Spinal cord (tissue), 10 donors: Measurements from ENCODE around the gene C1R. TPM values are rescaled to one million over a fixed set of nuclear protein-coding genes. Genes with fewer than 3 reads are reported as not detected.
A peak's percentile ranks its signal among the peaks of the same experiment; 100 is the strongest.

Source experiments
- DNase-seq, 6 donors: peaks; one replicate each; pipeline versions ENCODE4 v3.0.0 to v3.0.0-alpha.2; 2013 to 2015; ENCODE audit warnings: low spot score in 6 of 6, low read depth in 4 of 6
- H3K27ac ChIP-seq: one replicate; pipeline ENCODE4 v1.5.1; 2013; ENCODE audit warnings: low read depth, low read length, control low read depth
- H3K27me3 ChIP-seq: one replicate; pipeline ENCODE4 v1.6.1; 2013; ENCODE audit warnings: low read length; ENCODE audit not compliant: control insufficient read depth, insufficient read depth
- H3K36me3 ChIP-seq: one replicate; pipeline ENCODE4 v1.6.1; 2013; ENCODE audit warnings: low read length; ENCODE audit not compliant: control insufficient read depth, insufficient read depth
- H3K4me1 ChIP-seq: one replicate; pipeline ENCODE4 v1.6.1; 2013; ENCODE audit warnings: low read length; ENCODE audit not compliant: control insufficient read depth, insufficient read depth
- H3K4me3 ChIP-seq: one replicate; pipeline ENCODE4 v1.5.1; 2013; ENCODE audit warnings: low read depth, low read length, control low read depth
- H3K9me3 ChIP-seq: one replicate; pipeline ENCODE4 v1.6.1; 2013; ENCODE audit warnings: low read length; ENCODE audit not compliant: control insufficient read depth, insufficient read depth
- WGBS: methylation state at CpG from one replicate; pipeline ENCODE4 v1.1.5; 2013; ENCODE audit warnings: missing lambda C conversion rate; ENCODE audit not compliant: insufficient coverage; 5-methylcytosine and 5-hydroxymethylcytosine counted together
- polyA plus RNA-seq, 2 donors: library from polyadenylated mRNA; unstranded; fragments of 120-200 nt; gene quantifications; one replicate each; pipeline ENCODE4 v1.2.1, GENCODE V29; 2013; ENCODE audit not compliant: insufficient read length in 2 of 2
- total RNA-seq, 2 donors: library from RNA; depleted of rRNA in 1 of 2; stranded (reverse); fragments of 120-200 nt in 1 of 2; fragments of >200 nt in 1 of 2; gene quantifications; one replicate each; pipeline versions ENCODE4 v1.2.3 to v1.2.4, GENCODE V29; 2013 to 2014
- donor health status: healthy.

The C1R gene
- total and polyA plus RNA-seq, 4 donors, result 18.7 to 83.1 (median 36.8) TPM

GRCh38 chr12:7122811-7123769 lies 30.8 kb upstream of the C1R start:
- no peak for DNase-seq
- Histone ChIP-seq H3K27ac (no peak overlapping the region), H3K9me3 (no peaks in the 10 kb centered on the region), H3K4me3 (no peak overlapping the region), H3K27me3 (no peaks in the 10 kb centered on the region), H3K4me1 (no peaks in the 10 kb centered on the region), H3K36me3 (no peaks in the 10 kb centered on the region)
- WGBS, result 96% methylated on average over 2 of the region's 7 CpGs

DNA sequence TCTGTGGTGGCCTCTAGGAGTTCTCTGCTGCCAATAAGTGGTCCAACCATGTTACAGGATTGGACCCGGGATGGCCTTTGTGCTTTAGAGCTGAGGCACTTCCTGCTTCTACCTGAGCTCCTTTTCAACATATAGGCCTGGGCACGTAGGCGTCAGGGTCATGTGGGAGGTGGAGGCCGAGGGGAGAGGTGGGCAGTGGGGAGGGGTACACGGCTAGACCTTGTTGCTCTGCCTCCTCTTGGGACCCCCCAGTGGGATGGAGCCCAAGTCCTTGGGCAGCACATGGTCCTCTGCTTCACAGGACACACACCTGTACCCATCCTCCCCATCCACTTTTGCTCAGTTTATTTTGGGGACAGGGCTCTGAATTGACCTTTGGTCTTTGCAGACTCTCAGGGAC lies 29.1 kb upstream of the C1R start:
- Histone ChIP-seq H3K36me3 (no peaks in the 10 kb centered on the region), H3K27ac (no peak overlapping the region), H3K4me3 (no peak overlapping the region), H3K9me3 (no peaks in the 10 kb centered on the region), H3K27me3 (no peaks in the 10 kb centered on the region), H3K4me1 (no peaks in the 10 kb centered on the region)
- 60% methylated on average over 1 of the region's 5 CpGs for WGBS
- DNase-seq, result no peak

DNA sequence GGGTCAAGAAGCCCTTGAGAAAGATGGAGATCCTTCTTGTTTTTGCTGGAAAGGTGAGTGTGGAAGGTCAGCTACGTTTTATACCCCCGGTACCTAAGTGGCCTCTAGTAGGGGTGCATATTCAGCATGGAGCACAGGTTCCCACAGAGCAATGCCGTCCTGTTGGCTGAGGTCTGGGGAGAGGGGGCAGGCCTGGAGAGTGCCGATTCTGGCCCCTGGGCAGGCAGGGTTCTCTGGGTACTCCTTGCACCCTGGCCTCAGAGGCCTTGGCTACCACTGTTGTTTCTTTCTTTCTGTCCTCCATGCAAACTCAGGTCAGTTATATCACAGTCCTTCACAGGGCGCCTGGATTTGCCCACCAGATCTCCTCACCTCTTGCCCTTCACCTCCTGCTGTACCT lies 27.9 kb upstream of the C1R start:
- WGBS, result 79% methylated on average over 5 of the region's 5 CpGs
- no peak for DNase-seq
- H3K27ac ChIP-seq, result no peak overlapping the region

GRCh38 chr12:7118881-7119280 lies 26.6 kb upstream of the C1R start:
- Histone ChIP-seq H3K9me3 (no peaks in the 10 kb centered on the region), H3K27ac (no peak overlapping the region), H3K27me3 (no peaks in the 10 kb centered on the region), H3K36me3 (no peaks in the 10 kb centered on the region), H3K4me1 (no peaks in the 10 kb centered on the region), H3K4me3 (no peak overlapping the region)
- no peak for DNase-seq
- 54% methylated on average over 3 of the region's 3 CpGs for WGBS

More for the DNA sequence above, 27.9 kb upstream of the C1R start:
- Histone ChIP-seq H3K4me1 (no peaks in the 10 kb centered on the region), H3K9me3 (no peaks in the 10 kb centered on the region), H3K4me3 (no peak overlapping the region), H3K36me3 (no peaks in the 10 kb centered on the region), H3K27me3 (no peaks in the 10 kb centered on the region)

DNA sequence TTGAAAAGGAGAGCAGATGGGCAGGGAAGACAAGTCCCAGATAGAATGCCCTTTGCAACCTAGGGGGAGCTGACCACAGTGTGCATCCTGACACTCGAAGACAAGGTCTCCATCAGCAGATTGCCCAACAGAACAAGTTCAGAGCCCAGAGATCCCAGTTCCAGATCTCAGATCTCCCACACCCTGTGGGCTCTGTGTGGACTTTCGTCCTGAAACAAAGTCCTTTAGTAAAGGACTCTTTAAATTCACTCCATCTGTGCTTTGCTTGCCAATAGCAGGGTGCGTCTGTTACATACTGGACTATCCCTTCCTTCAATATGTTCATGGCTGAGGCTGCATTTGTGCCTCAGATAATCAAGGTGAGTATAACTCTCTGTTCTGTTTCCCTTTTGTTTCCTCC lies 25.4 kb upstream of the C1R start:
- Histone ChIP-seq H3K27ac (no peak overlapping the region), H3K4me3 (no peak overlapping the region), H3K36me3 (no peaks in the 10 kb centered on the region), H3K9me3 (no peaks in the 10 kb centered on the region), H3K4me1 (no peaks in the 10 kb centered on the region), H3K27me3 (no peaks in the 10 kb centered on the region)
- WGBS, result 74% methylated on average over 3 of the region's 3 CpGs
- DNase-seq, result no peak

- no peak for DNase-seq
- Histone ChIP-seq H3K27ac (no peak overlapping the region), H3K4me3 (no peak overlapping the region), H3K9me3 (no peaks in the 10 kb centered on the region), H3K27me3 (no peaks in the 10 kb centered on the region), H3K4me1 (no peaks in the 10 kb centered on the region), H3K36me3 (no peaks in the 10 kb centered on the region)
- 80% methylated on average over 8 of the region's 9 CpGs for WGBS
Observed at GRCh38 chr12:7116916-7117315, 24.7 kb upstream of the C1R start.

DNA sequence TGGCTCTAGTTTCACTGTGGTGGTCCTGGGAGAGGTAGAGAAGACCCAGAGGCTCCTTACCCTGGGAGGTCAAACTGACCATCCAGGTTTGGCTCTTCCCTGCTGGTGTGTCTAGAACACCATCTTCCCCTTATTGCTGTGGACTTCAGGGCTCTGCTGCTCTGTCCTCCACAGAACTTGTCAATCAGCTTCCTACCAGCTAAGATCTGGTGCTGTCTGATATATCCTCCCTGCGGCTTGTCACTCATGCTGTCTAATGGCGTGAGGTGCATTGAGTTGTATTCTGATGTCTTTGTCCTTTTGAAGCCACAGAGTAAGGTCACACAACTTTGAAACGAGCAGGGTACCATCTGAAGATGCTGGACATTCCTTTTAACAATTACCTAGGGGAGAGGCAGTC lies 24.0 kb upstream of the C1R start:
- 77% methylated on average over 3 of the region's 3 CpGs for WGBS
- H3K27me3 ChIP-seq, result no peaks in the 10 kb centered on the region
- no peaks in the 10 kb centered on the region for H3K36me3 ChIP-seq
- H3K4me3 ChIP-seq, result no peak overlapping the region
- H3K27ac ChIP-seq, result no peak overlapping the region
- no peaks in the 10 kb centered on the region for H3K4me1 ChIP-seq
- no peak for DNase-seq
- H3K9me3 ChIP-seq, result no peaks in the 10 kb centered on the region

- Histone ChIP-seq H3K27me3 (no peaks in the 10 kb centered on the region), H3K27ac (no peak overlapping the region), H3K9me3 (no peaks in the 10 kb centered on the region), H3K4me3 (no peak overlapping the region), H3K4me1 (no peaks in the 10 kb centered on the region), H3K36me3 (no peaks in the 10 kb centered on the region)
- WGBS, result 77% methylated on average over 4 of the region's 6 CpGs
- no peak for DNase-seq
Observed at GRCh38 chr12:7114851-7115250, 22.6 kb upstream of the C1R start.

- H3K9me3 ChIP-seq, result no peaks in the 10 kb centered on the region
- no peak overlapping the region for H3K4me3 ChIP-seq
- no peaks in the 10 kb centered on the region for H3K36me3 ChIP-seq
- whole genome bisulfite sequencing, result 92% methylated on average over 11 of the region's 11 CpGs
- no peaks in the 10 kb centered on the region for H3K27me3 ChIP-seq
- no peak for DNase-seq
- H3K27ac ChIP-seq, result no peak overlapping the region
- H3K4me1 ChIP-seq, result peaks cover 3% of the 10 kb centered on the region
Observed at GRCh38 chr12:7114008-7114407, 21.8 kb upstream of the C1R start.

DNA sequence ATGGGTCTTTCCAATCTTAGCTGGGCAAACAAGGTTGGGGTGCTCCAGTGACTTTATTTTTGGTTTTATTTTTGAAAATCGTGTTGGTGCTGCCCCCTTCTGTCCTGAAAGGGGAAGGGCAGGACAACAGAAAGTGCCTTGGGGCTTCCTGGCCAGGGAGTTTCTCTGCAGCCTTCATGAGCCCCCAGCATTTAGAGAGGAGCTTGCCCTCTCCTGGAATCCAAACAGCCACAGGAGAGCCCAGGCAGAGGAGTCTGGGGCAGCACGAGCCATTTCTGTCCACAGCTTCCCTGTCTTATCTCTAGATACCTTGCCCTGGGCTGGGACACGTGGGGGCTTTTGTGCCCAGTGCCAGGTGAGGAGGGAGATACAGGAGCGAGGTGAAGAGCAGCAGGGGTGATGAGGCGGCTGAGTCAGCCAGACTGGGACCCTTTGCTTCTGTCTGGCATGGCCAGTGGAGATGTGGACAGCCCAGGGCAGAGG lies 21.2 kb upstream of the C1R start:
- WGBS, result 42% methylated on average over 4 of the region's 5 CpGs
- H3K27me3 ChIP-seq, result no peaks in the 10 kb centered on the region
- peaks cover 8% of the 10 kb centered on the region for H3K4me1 ChIP-seq
- H3K36me3 ChIP-seq, result no peaks in the 10 kb centered on the region
- no peaks in the 10 kb centered on the region for H3K9me3 ChIP-seq
- no peak overlapping the region for H3K27ac ChIP-seq
- no peak overlapping the region for H3K4me3 ChIP-seq
- peak in 2 of 6 donors; percentile 59 to 75 for DNase-seq
